ENCODE data around the gene RRBP1.
"Not testable (repeated sequence)": the region's sequence is repeated elsewhere in the genome, so short reads cannot be mapped to it uniquely, and the experiment has no call there.

RRBP1 gene

DNA sequence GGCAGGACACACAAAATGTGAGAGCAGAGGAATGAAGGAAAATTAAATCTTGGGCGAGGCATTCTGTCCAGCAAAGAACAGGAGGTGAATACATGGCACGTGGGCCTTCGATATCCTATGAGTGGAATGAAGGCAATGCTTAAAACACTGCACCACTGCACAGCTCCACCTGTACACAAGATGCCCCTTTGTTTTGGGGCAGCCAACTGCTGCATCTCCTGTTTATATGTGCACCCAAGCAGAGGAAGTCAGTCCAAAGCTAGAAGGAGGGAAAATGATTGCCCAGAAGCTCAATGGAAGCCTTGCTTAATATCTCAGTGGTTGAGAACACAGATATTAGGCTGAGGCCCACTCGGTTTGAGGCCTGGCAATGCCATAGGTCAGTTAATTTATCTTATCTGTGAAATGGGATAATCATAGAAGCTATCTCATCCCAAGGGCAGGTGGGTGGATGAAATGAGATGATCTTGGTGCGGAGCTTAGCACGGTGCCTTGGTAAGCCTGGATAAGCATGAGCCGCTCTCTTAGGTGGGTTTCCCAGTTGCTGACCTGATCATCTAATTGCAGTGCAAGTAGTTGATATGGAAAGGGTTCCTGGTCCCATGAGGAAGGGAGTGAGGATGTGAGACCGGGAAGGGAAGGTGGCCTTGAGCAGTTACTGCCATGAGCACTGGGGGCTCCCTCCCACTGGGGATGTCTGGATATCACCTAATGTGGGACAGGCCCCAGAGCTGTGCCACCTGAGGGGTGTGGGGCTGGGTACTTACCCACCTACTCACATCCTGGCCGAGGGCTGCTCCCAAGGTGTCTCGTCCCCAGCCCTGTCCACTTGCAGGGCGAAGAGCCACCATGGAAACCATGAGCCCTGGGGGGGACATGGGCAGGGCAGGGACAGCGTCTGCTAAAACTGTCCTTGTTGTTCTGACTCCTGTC lies 27.6 kb upstream of the RRBP1 start:
- DNase-seq: no peak

- DNase-seq: no peak
Observed at GRCh38 chr20:17708675-17709360, 26.8 kb upstream of the RRBP1 start.

GRCh38 chr20:17707951-17708350 lies 25.9 kb upstream of the RRBP1 start:
- DNase-seq: not testable (repeated sequence)

- no peak for DNase-seq
Observed at GRCh38 chr20:17706632-17707031, 24.6 kb upstream of the RRBP1 start.

GRCh38 chr20:17705916-17706315 lies 23.9 kb upstream of the RRBP1 start:
- DNase-seq: no peak

GRCh38 chr20:17704589-17705317 lies 22.7 kb upstream of the RRBP1 start:
- DNase-seq: no peak

GRCh38 chr20:17701826-17702225 lies 19.8 kb upstream of the RRBP1 start:
- no peak for DNase-seq

- no peak for DNase-seq
Observed at GRCh38 chr20:17700637-17701036, 18.6 kb upstream of the RRBP1 start.

DNA sequence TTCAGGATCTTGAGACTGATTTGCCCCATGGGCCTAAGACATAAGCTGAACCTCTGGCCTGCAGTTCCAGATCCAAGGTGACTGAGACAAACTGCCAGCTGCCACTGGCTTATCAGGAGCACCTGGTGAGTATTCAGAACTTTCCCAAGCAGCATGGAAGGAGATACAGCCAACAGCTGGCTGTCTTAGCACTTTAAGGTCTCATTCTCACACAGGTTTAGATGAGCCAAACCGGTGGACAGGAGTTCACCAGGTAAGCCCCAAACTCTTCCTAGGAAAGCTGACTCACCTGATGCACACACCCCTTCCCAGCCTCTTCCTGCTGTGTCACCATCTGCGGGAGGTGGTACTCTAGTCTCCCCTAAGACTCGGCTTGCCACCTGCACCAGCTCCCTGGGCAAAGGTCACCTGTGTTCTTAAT lies 17.9 kb upstream of the RRBP1 start, which contains the start of gene BANF2:
Gene BANF2 (plus strand): TSS at position 36 of the 421 bp plus-strand sequence. CDS start 25,060 bp downstream, outside the sequence.
- no peak for DNase-seq

DNA sequence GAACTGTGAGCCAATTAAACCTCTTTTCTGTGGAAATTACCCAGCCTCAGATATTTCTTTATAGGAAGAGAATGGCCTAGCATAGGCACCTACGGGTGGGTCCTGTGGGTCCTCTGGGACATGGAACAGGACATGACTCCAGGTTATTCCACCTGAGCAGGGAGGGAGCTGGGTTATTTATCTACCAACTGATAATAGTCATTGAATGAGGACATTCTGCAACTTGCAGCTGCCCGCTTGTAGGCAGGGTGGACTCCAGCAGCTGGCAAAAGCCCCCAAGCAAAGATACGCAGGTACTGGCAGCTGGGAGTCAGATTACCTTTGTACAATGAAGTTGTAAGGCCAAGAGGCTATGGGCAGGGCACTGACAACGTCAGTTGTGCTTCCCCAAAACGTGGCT lies 16.3 kb upstream of the RRBP1 start:
- no peak for DNase-seq

DNA sequence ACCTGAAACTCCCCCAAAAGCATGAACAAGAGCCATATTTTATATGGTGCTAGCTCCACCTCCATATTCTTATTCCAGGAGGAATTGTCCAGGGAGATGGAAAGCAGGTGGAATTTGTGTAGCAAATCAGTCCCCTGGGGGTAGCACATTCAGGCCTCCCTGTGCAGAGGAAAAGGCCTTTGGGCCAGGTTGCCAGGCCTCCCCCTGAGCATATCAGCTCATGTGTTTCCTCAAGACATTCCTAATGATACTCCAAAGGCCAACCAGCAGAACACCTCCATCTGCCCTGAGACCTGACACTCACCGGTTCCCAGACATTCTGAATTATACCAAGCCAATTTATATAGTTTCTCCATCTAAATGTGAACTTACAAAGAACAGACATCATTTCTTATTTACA lies 15.1 kb upstream of the RRBP1 start:
- DNase-seq: no peak

DNA sequence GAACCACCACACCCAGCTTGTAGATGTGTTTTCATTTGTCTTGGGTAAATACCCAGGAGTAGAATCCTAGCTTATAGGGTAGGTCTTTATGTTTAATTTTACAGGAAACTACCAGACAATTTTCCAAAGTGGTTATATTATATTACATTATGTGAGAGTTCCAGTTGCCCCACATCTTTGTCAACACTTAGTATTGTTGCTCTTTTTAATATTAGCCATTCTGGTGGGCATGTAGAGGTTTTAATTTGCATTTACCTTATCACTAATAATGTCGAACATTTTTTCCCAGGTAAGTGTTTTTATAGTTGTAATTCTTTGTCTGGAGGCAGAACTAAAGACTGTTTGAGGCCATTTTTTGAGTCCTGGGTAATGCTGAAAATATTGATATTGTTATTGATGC lies 14.2 kb upstream of the RRBP1 start:
- DNase-seq: no peak

GRCh38 chr20:17694767-17695166 lies 12.7 kb upstream of the RRBP1 start:
- DNase-seq: no peak

- DNase-seq: no peak
Observed at GRCh38 chr20:17693444-17694001, 11.5 kb upstream of the RRBP1 start.

GRCh38 chr20:17691758-17692157 lies 9.7 kb upstream of the RRBP1 start:
- no peak for DNase-seq

DNA sequence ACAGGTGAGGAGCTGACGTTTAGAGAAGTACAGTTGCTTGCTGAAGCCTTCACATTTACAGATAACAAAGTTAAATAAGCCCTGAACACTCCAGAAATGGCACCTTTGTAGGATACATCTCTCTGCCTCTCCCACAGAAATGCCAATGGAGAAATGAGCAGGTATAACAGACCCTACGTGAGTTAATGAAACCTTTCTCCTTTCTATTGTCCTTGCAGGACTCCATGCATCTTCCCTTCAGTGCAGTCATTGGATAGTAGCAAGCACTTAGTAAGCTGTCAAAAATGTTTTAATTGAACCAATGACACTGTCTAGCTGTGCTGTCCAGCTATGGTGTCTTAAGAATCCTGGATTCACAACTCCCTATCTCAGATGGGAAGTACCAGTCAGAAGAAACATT lies 8.1 kb upstream of the RRBP1 start:
- DNase-seq: no peak

GRCh38 chr20:17688965-17689364 lies 6.9 kb upstream of the RRBP1 start:
- no peak for DNase-seq

DNA sequence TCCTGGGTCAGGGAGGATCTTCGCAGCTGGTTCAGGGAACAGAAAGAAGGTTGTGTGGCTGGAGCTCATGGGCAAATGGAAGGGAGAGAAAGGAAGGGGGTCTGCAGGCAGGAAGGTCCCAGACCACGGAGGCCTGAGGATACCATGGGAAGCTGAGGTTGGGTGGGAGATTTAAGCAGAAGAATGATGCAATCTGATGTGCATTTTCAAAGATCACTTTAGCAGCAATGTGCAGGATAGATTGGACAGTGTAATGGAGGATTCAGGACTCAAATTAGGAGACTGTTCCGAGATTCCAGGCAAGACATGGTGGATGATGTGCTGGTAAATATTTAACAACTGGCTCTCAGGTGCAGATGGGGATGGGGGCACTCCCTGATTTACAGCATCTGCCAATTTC lies 5.8 kb upstream of the RRBP1 start:
- DNase-seq: no peak

DNA sequence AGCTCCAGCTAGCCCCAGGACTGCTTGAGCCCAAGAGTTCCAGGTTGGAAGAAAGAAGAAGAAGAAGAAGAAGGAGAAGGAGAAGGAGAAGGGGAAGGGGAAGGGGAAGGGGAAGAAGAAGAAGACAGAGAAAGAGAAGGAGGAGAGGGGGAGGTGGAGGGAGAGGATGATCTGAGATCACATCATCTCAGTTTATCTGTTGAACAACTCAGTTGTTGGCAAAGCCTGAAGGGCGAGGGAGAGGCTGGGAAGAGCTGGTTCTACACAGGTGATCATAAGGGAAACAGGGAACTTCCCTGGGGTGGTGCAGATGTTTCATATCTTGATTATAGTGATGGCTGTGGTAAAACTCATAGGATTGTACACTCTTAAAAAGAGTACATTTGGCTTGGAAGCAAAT lies 3.1 kb upstream of the RRBP1 start:
- no peak for DNase-seq

DNA sequence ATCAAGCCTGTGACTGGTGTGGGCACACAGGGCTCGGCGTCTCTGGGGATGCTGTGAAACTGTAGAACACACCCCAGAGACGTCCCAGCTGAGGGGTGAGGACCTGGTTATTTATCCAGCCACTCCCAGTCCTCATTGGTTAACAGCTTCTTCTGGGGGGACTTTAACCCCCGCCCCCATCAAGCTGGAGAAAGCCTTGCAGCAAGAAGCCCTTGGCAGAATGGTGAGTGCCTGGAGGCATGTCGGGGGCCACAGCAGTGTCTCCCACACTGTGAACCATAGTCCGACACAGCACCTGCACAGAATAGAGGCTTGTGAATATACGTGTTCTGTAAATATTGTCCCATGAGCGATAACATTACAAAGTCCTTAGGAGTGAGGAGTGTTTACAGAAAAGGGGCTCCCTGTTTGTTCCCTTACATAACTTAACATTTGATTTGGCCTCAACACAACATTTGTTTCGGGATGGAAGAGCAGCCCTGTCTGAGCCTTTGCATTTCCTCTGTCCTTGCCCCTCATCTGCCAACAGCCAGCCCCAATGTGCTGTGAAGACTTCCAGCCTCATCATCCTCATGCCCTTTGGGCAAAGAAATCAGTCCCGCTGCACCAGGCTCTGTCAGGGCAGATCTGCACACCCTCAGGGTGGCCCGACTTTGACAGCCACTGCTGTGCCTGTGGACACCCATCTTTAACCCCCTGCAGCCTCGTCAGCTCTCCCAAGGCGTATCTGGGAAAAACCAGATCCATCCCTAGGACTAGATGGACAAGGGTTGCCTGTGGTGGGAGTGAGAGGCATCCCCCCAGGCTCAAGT lies 2.2 kb upstream of the RRBP1 start:
- no peak for DNase-seq

DNA sequence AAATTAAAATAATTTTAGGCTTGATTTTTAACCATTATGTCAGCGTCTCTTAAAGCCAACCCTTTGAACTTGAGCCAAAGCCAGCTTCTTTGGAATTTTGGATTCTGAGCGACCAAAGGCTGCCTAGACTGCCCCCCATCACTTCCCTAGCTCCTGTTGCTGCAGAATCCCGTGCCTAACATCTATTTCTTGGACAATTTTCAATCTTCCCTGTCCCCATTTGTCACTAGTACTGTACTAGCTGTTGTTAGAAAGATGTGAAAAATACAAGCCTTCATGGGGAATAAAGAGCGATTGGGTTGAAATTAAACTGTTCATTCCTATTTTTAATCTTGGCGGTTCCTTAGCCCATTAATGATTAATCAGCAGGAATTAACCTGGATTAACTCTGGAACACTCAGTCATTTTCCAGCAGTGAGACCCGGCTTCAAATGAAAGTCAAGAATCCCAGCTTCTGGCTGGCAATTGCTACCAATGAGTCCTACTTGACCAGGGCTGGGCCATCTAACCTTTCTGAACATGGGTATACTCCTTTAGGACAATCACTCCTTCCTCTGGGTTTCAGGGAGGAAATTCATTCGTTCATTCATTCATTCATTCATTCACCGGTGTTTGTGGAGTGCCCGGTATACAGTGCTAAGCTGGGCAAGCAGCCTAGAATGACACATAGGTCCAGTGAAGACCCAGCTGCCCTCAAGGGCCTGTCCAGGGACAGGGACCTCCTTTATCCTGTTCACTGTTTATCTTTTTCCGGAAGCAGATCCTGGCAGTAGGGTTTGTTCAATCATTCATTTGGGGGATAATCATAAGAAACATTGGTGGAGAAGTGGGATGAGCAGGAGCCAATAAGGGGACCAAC lies 1.4 kb upstream of the RRBP1 start:
- DNase-seq: no peak
